ENCODE data around the gene LPP.

The LPP gene

DNA sequence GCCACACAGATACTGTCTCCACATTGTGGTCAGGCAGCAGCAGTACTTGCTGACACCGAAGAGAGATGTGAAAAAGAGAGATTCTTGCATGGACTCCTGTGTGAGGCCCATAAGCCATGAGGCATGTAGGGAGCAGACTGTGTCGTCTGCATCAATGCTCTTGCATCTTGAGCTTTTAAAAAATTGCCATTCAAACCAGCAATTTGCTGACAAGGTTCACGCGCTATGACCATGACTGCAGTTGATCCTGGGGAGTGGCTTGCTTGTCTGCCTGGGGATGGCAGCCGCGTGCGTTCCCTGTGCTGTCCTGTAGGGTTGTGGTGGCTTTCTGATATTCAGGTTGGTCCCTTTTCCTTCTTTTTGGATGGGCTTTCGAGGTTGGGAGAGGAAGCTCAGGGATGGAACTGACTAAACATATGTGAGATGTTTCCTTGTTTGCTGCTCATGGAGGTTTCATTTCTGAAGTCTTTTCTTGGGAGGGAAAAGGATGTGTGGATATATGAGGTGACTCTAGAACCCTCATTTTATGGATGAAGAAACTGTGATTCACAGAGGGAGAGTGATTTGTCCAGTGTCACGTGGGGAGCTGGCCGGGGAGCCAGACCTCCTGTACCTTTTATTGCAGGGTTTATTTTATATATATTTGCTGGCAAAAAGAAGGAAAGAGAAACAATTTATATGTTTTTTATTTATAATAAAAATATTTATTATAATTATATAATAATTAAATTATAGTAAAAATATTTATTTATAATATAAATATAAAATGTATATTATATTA, 48.6 kb downstream of the LPP start:
- H3K27ac Mint-ChIP-seq = peak overlapping the region; percentile 14
- H3K9me3 Mint-ChIP-seq = no peaks in the 10 kb centered on the region
- H3K27me3 Mint-ChIP-seq = no peaks in the 10 kb centered on the region
- intact Hi-C loops (cut with micrococcal nuclease) = no loop called here
- peaks cover 52% of the 10 kb centered on the region for H3K36me3 Mint-ChIP-seq (ENCODE audit: low read depth)
- H3K4me3 Mint-ChIP-seq = no peak overlapping the region
- H3K4me1 Mint-ChIP-seq (ENCODE audit: low read depth) = peaks cover 69% of the 10 kb centered on the region

DNA sequence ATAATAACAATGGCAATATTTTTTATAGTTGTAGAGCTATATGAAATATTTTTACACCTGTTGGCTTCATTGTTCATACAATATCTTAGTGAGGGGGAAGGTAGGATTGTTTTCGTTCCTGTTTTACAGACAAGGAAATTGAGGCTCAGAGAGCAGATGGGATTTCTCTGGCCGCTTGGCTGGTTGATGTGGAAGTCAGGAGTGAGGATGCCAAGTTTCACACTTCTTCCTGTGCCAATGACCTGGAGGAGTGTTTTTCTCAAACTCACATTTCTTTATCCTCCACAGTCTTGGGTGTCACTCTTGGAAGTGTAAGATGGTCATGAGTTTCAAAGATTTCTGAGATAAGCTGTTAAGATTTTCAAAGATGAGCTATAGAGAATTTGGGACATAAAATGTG, 50.6 kb downstream of the LPP start:
- Mint-ChIP-seq H3K36me3 (ENCODE audit: low read depth) (peaks cover 52% of the 10 kb centered on the region), H3K27ac (no peak overlapping the region), H3K4me3 (no peak overlapping the region), H3K27me3 (no peaks in the 10 kb centered on the region), H3K9me3 (no peaks in the 10 kb centered on the region), H3K4me1 (ENCODE audit: low read depth) (peaks cover 50% of the 10 kb centered on the region)
- intact Hi-C loops (cut with micrococcal nuclease) = no loop called here

DNA sequence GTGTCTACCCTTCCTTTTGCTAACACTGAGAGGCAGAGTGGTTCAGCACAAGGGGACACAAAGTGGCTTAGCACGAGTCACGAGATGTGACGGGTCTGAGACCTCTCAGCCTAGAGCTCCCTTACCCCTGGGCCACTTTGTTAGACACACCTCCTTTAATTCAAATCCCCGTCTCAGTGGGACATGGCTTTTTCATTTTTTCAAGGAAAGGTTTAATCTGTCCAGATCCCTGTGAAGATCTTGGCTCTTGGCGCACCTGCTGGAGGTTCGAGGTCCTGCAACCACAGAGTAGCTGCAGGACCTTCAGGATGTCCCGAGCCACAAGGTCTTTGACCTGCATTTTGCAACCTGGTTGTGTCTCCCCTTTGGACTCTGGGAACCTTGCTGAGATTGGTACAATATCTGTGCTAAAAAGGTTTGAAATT, 52.0 kb downstream of the LPP start:
- H3K36me3 Mint-ChIP-seq (ENCODE audit: low read depth) = peaks cover 63% of the 10 kb centered on the region
- no peaks in the 10 kb centered on the region for H3K27me3 Mint-ChIP-seq
- no peaks in the 10 kb centered on the region for H3K9me3 Mint-ChIP-seq
- H3K4me3 Mint-ChIP-seq = no peak overlapping the region
- peaks cover 43% of the 10 kb centered on the region for H3K4me1 Mint-ChIP-seq (ENCODE audit: low read depth)
- intact Hi-C loops (cut with micrococcal nuclease) = no loop called here
- H3K27ac Mint-ChIP-seq = no peak overlapping the region

DNA sequence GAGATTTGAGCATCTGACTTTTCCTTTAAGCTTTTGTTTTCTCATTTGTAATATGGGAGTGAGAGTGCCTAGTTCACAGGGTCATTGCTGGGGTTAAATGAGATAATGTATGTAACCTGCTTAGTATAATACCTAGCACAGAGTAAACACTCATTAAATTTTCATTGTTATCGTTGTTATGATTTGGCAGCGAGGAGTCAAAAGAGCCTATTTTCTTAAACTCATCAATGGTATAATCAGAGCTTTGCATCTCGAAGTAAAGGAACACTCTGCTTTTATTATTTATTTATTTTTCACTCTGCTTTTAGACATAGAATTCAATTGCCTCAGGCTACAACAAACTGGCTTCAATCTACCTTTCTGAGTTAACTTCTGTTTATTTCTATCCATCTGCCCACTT, 52.8 kb downstream of the LPP start:
- H3K4me1 Mint-ChIP-seq (ENCODE audit: low read depth) = peaks cover 43% of the 10 kb centered on the region
- H3K27ac Mint-ChIP-seq = no peak overlapping the region
- intact Hi-C loops (cut with micrococcal nuclease) = no loop called here
- no peak overlapping the region for H3K4me3 Mint-ChIP-seq
- no peaks in the 10 kb centered on the region for H3K27me3 Mint-ChIP-seq
- no peaks in the 10 kb centered on the region for H3K9me3 Mint-ChIP-seq
- H3K36me3 Mint-ChIP-seq (ENCODE audit: low read depth) = peaks cover 66% of the 10 kb centered on the region

DNA sequence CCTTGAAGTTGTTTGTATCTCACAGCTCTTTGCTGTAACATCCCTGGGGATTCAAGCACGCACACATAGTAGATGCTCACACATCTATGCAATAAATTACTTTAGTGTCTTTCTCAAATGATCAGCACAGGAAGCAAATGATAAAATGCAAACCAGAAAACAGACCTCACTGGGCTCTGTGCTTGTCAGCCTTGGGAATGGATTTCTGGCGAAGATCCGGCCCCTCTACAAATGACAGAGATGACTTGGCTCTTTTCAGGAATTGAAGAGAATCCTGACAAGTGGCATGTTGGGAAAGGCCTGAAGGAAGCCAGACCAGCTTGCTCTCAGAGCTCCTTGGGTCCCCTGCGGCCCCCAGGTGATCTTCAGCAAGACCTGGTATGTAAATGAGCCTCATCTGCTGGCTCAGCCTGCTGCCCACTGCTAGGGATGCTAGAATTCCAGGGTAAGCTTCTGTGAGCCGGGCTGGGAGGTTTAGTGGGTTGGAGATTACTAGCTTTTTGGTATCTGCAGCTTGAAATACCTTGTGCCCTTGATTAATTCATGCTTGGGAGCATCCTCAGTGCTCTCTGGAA, 54.1 kb downstream of the LPP start:
- Mint-ChIP-seq H3K27ac (no peak overlapping the region), H3K4me1 (ENCODE audit: low read depth) (peaks cover 44% of the 10 kb centered on the region), H3K4me3 (no peak overlapping the region), H3K9me3 (no peaks in the 10 kb centered on the region), H3K27me3 (no peaks in the 10 kb centered on the region), H3K36me3 (ENCODE audit: low read depth) (peaks cover 62% of the 10 kb centered on the region)
- intact Hi-C loops (cut with micrococcal nuclease) = no loop called here

DNA sequence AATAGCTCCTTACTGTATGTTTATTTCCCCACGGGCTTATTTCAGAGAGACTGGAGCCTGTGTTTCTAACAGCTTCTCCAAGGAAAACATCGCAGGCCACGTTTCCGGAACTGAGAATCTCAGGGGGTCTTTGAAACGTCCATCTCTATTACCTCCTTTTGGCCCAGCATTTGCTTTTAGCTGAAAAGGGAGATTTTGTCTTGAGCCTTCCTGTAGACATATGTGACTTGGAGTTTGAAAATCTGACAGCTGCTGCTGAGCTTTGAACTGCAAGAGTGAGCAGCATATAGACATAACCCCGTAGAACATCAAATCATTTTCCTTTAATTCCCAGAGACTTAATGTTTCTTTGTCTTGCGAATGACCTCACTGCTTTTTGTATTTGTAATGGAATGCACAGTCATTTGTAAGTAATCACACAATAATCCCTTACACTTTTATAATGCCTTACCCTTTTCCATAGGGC, 54.6 kb downstream of the LPP start:
- intact Hi-C loops (cut with micrococcal nuclease) = no loop called here
- no peak overlapping the region for H3K27ac Mint-ChIP-seq
- no peak overlapping the region for H3K4me3 Mint-ChIP-seq
- no peaks in the 10 kb centered on the region for H3K27me3 Mint-ChIP-seq
- peaks cover 64% of the 10 kb centered on the region for H3K36me3 Mint-ChIP-seq (ENCODE audit: low read depth)
- no peaks in the 10 kb centered on the region for H3K9me3 Mint-ChIP-seq
- H3K4me1 Mint-ChIP-seq (ENCODE audit: low read depth) = peaks cover 50% of the 10 kb centered on the region

DNA sequence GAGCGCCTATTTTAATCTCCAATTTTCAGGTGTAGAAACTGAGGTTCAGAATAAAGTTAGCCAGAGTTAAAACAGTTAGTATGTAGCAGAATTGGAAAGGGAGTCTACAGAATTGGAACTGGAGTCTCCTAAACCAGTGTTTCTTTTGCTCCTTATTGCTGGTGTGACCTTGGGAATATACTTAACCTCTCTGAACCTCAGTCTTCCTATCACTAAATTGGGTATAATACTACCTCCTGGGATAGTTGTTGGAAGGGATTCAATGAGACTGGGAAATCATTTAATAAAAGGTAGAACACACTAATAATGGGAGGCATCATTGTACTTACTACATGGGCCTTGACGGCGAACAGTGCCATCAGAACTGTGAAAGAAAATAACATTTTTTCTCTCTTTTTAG, 55.1 kb downstream of the LPP start:
- peaks cover 65% of the 10 kb centered on the region for H3K36me3 Mint-ChIP-seq (ENCODE audit: low read depth)
- no peaks in the 10 kb centered on the region for H3K9me3 Mint-ChIP-seq
- intact Hi-C loops (cut with micrococcal nuclease) = no loop called here
- H3K27ac Mint-ChIP-seq = no peak overlapping the region
- H3K27me3 Mint-ChIP-seq = no peaks in the 10 kb centered on the region
- peaks cover 51% of the 10 kb centered on the region for H3K4me1 Mint-ChIP-seq (ENCODE audit: low read depth)
- no peak overlapping the region for H3K4me3 Mint-ChIP-seq

DNA sequence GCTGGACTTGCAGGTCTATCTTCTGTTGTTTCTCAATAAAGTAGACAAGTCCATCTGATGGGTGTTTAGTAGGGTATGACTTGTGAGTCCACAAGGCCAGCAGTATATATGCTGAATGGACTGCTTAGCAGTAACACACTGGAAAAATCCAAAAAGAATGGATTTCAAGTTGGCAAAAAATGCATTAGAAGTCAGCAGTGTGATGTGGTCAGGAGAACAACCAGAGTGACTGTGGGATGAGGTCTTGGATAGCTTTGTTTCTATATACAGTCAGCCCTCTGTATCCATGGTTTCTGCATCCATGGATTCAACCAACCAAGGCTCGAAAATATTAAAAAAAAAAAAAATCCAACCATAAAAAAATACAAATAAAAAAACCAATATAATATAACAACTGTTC, 55.8 kb downstream of the LPP start:
- no peaks in the 10 kb centered on the region for H3K27me3 Mint-ChIP-seq
- no peak overlapping the region for H3K4me3 Mint-ChIP-seq
- intact Hi-C loops (cut with micrococcal nuclease) = loop anchor here (5.0 kb wide), 2 partner anchors 88 to 467 kb away; no protein-coding TSS in a partner anchor
- peaks cover 61% of the 10 kb centered on the region for H3K36me3 Mint-ChIP-seq (ENCODE audit: low read depth)
- no peaks in the 10 kb centered on the region for H3K9me3 Mint-ChIP-seq
- no peak overlapping the region for H3K27ac Mint-ChIP-seq
- peaks cover 51% of the 10 kb centered on the region for H3K4me1 Mint-ChIP-seq (ENCODE audit: low read depth)

DNA sequence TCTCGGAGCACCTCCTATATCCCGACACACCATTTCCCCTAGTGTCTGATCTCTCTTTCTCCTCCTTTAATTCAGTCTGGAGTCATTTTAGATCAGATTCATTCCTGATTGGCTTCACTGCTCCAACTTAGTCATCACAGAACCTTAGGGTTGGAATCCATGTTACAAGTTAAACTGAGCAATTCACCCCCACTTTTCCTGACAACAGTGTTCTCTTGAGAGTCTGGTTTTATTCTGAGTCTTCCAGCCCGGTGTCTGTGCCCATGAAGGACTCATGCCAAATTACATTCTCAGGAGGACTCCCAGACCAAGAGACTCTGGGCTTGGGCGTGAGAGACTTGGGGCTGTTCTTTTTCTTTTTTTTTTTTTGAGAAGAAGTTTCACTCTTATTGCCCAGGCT, 57.5 kb downstream of the LPP start:
- peaks cover 60% of the 10 kb centered on the region for H3K36me3 Mint-ChIP-seq (ENCODE audit: low read depth)
- no peaks in the 10 kb centered on the region for H3K27me3 Mint-ChIP-seq
- intact Hi-C loops (cut with micrococcal nuclease) = loop anchor here (5.0 kb wide), 2 partner anchors 86 to 469 kb away; no protein-coding TSS in a partner anchor
- no peaks in the 10 kb centered on the region for H3K9me3 Mint-ChIP-seq
- H3K27ac Mint-ChIP-seq = no peak overlapping the region
- H3K4me3 Mint-ChIP-seq = no peak overlapping the region
- peaks cover 58% of the 10 kb centered on the region for H3K4me1 Mint-ChIP-seq (ENCODE audit: low read depth)

DNA sequence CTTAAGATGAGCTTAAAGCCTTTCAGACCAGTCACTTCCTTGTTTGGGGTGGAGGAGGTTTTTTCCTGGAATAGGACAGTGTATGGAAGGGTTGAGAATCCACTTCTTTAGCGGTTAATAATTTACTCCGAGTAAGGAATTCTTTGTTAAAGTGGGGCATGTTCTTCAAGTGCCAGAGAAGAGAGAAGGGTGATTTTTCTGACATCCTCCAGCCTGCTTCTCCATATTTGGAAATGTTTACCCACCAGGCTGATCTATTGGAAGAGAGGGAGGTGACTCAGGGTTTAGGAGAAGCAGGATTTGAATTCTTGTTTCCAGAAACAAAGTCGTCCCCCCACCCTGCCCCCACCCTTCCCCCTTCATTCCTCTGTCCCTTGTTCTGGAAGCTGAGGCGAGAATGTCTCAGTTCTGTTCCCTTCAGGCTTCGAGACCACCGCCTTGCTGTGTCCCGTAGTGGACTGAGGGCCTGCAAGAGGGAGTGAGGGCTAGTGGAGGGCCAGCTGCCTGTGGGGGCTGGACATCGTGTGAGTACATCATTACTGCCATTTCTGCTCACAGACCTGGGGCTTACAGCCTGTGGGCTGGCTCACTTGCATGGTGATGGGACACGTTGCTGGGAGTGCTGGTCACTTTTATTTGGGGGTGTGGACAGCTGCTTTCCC, 58.5 kb downstream of the LPP start:
- intact Hi-C loops (cut with micrococcal nuclease) = loop anchor here (5.0 kb wide), 2 partner anchors 85 to 470 kb away; no protein-coding TSS in a partner anchor
- H3K4me1 Mint-ChIP-seq (ENCODE audit: low read depth) = peaks cover 64% of the 10 kb centered on the region
- no peaks in the 10 kb centered on the region for H3K9me3 Mint-ChIP-seq
- H3K27ac Mint-ChIP-seq = peak overlapping the region; percentile 82
- H3K27me3 Mint-ChIP-seq = no peaks in the 10 kb centered on the region
- no peak overlapping the region for H3K4me3 Mint-ChIP-seq
- H3K36me3 Mint-ChIP-seq (ENCODE audit: low read depth) = peaks cover 68% of the 10 kb centered on the region

DNA sequence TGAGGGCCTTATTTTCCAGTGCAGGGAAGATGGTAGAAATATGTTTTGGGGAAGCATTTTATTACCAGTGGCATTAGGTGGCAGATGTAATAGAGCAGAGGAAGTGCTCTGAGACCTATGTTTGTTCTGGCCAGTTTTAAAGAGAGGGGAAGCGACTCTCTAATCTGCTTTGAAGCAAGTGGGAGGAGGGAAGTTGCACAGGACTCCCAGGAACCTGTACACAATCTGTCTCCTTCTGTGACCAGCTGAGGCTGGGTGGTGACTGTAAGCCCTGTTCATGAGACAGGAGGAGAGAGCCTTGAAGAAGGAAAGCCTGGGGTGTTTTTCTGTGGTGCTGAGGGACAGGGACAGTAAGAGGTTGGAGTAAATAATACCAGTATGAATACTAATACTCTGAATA, 60.5 kb downstream of the LPP start:
- H3K27ac Mint-ChIP-seq = peak overlapping the region; percentile 82
- H3K9me3 Mint-ChIP-seq = no peaks in the 10 kb centered on the region
- peaks cover 56% of the 10 kb centered on the region for H3K36me3 Mint-ChIP-seq (ENCODE audit: low read depth)
- H3K27me3 Mint-ChIP-seq = no peaks in the 10 kb centered on the region
- intact Hi-C loops (cut with micrococcal nuclease) = loop anchor here (5.0 kb wide), 2 partner anchors 83 to 472 kb away; no protein-coding TSS in a partner anchor
- H3K4me3 Mint-ChIP-seq = peak overlapping the region; percentile 25
- H3K4me1 Mint-ChIP-seq (ENCODE audit: low read depth) = peaks cover 76% of the 10 kb centered on the region

DNA sequence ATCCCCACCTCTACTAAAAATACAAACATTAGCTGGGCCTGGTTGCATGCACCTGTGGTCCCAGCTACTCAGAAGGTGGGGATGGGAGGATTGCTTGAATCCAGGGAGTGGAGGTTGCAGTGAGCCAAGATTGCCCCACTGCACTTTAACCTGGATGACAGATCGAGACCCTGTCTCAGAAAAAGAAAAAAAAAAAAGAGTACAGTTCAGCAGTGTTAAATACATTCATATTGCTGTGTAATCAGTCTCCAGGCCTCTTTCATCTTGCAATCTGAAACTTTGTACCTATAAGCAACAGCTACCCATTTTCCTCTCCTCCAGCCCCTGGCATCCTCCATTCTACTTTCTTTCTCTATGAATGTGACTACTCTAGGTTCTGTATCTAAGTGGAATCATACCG, 61.2 kb downstream of the LPP start:
- Mint-ChIP-seq H3K4me3 (no peak overlapping the region), H3K27me3 (no peaks in the 10 kb centered on the region), H3K9me3 (no peaks in the 10 kb centered on the region), H3K4me1 (ENCODE audit: low read depth) (peaks cover 82% of the 10 kb centered on the region), H3K36me3 (ENCODE audit: low read depth) (peaks cover 56% of the 10 kb centered on the region), H3K27ac (no peak overlapping the region)
- intact Hi-C loops (cut with micrococcal nuclease) = no loop called here

DNA sequence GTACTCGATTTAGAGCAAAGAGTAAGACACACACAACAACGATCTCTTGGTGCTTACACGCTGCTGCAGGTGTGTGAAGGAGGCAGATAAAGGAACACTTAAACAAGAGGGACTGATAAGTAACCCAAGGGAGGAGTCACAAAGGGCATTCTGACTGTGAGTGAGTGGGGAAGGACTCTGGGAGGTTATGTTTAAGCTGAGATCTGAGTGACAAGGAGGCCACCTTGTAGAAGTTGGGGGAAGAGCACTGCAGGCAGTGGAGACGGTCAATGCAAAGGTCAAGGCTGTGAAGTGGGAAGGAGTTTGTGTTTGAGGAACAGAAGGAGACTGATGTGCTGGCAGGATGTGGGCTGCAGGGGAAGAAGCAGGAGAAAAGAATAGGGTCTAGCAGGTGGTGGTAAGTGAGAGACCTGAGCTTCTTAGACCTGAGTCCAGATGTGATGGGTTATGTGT, 63.1 kb downstream of the LPP start:
- Mint-ChIP-seq H3K9me3 (no peaks in the 10 kb centered on the region), H3K27me3 (no peaks in the 10 kb centered on the region), H3K36me3 (ENCODE audit: low read depth) (peaks cover 56% of the 10 kb centered on the region), H3K4me1 (ENCODE audit: low read depth) (peaks cover 82% of the 10 kb centered on the region), H3K27ac (peak overlapping the region; percentile 2), H3K4me3 (no peak overlapping the region)
- intact Hi-C loops (cut with micrococcal nuclease) = no loop called here

DNA sequence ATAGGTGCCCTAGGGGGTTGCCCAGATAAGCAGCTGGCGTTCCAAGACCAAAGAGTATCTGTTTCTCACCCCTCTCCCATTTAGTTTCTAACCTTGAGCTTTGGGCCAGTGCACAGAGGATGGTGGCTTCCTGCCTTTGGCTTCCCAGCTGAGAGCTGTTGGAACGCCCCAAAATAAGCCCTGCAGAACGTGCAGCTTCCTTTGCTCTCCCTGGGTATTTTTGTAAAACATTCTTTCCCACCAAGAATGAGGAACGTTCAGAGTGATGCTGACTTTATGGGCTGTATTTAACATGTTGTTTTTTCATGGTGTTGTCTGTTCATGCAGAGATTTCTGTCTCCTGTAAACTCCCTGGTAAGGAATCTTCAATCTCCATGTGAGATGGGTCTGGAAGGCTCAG, 63.8 kb downstream of the LPP start:
- peaks cover 53% of the 10 kb centered on the region for H3K36me3 Mint-ChIP-seq (ENCODE audit: low read depth)
- H3K27ac Mint-ChIP-seq = no peak overlapping the region
- no peak overlapping the region for H3K4me3 Mint-ChIP-seq
- H3K9me3 Mint-ChIP-seq = no peaks in the 10 kb centered on the region
- intact Hi-C loops (cut with micrococcal nuclease) = no loop called here
- peaks cover 75% of the 10 kb centered on the region for H3K4me1 Mint-ChIP-seq (ENCODE audit: low read depth)
- no peaks in the 10 kb centered on the region for H3K27me3 Mint-ChIP-seq

Data from dendritic cell treated with granulocyte-macrophage colony-stimulating factor and Interleukin-4, amounts not matched to agents 40 ng/mL and 50 ng/mL, for 4 days (primary cell).